Liver (tissue), 9 donors: ENCODE measurements around the gene TIMM13. TPM values are rescaled to one million over a fixed set of nuclear protein-coding genes. Genes with fewer than 3 reads are reported as not detected.

Experiments
- DNase-seq: peaks from one replicate; pipeline ENCODE4 v3.0.0-alpha.2; 2017; ENCODE audit warnings: low spot score
- H3K27ac ChIP-seq, 2 donors: one replicate each; pipeline ENCODE4 v1.7.0; 2013; ENCODE audit warnings: inconsistent platforms in 2 of 2, low read length in 2 of 2, control low read depth in 1 of 2, low read depth in 1 of 2, mild to moderate bottlenecking in 1 of 2
- H3K27me3 ChIP-seq, 4 donors: one replicate each; pipeline versions ENCODE4 v1.6.1 to v1.7.0; 2013; ENCODE audit warnings: low read length in 3 of 4, inconsistent platforms in 1 of 4, mild to moderate bottlenecking in 1 of 4, moderate library complexity in 1 of 4; ENCODE audit not compliant: control insufficient read depth in 4 of 4, insufficient read depth in 4 of 4
- H3K36me3 ChIP-seq, 4 donors: one replicate each; pipeline versions ENCODE4 v1.6.1 to v1.7.0; 2013; ENCODE audit warnings: low read length in 3 of 4, mild to moderate bottlenecking in 3 of 4, low read depth in 1 of 4, moderate library complexity in 1 of 4; ENCODE audit not compliant: control insufficient read depth in 4 of 4, insufficient read depth in 3 of 4
- H3K4me1 ChIP-seq, 4 donors: one replicate each; pipeline versions ENCODE4 v1.6.1 to v1.7.0; 2013; ENCODE audit warnings: low read length in 3 of 4, mild to moderate bottlenecking in 3 of 4, moderate library complexity in 1 of 4; ENCODE audit not compliant: control insufficient read depth in 4 of 4, insufficient read depth in 4 of 4
- H3K4me3 ChIP-seq, 3 donors: one replicate each; pipeline versions ENCODE4 v1.6.1 to v1.7.0; 2013; ENCODE audit warnings: low read length in 3 of 3, control low read depth in 1 of 3, low read depth in 1 of 3, mild to moderate bottlenecking in 1 of 3
- H3K9ac ChIP-seq, 2 donors: one replicate each; pipeline ENCODE4 v1.7.0; 2013; ENCODE audit warnings: low read length in 2 of 2, mild to moderate bottlenecking in 2 of 2, moderate library complexity in 2 of 2, control low read depth in 1 of 2, low read depth in 1 of 2
- H3K9me3 ChIP-seq, 4 donors: one replicate each; pipeline versions ENCODE4 v1.6.1 to v1.7.0; 2013; ENCODE audit warnings: low read length in 3 of 4; ENCODE audit not compliant: control insufficient read depth in 4 of 4
- EGR1 ChIP-seq, 2 donors: IDR thresholded peaks; 2 replicates each; pipeline ENCODE4 v1.6.1; 2016 to 2018; ENCODE audit warnings: antibody characterized with exemption in 2 of 2, low read depth in 2 of 2
- FOXA1 ChIP-seq: IDR thresholded peaks from 2 replicates; pipeline ENCODE4 v1.6.1; 2016; ENCODE audit warnings: antibody characterized with exemption
- FOXA2 ChIP-seq: IDR thresholded peaks from 2 replicates; pipeline ENCODE4 v1.6.1; 2016; ENCODE audit warnings: antibody characterized with exemption
- GABPA ChIP-seq, 2 donors: IDR thresholded peaks in 1 of 2; conservative IDR thresholded peaks in 1 of 2; 2 replicates each; pipeline ENCODE4 v1.6.1; 2016; ENCODE audit warnings: antibody characterized with exemption in 2 of 2, mild to moderate bottlenecking in 1 of 2, moderate library complexity in 1 of 2
- HNF4A ChIP-seq, 2 donors: conservative IDR thresholded peaks; 2 replicates each; pipeline ENCODE4 v1.6.1; 2016; ENCODE audit warnings: antibody characterized with exemption in 2 of 2, mild to moderate bottlenecking in 2 of 2
- HNF4G ChIP-seq: IDR thresholded peaks from 2 replicates; pipeline ENCODE4 v1.6.1; 2016; ENCODE audit warnings: antibody characterized with exemption
- JUND ChIP-seq, 2 donors: IDR thresholded peaks; 2 replicates each; pipeline ENCODE4 v1.6.1; 2016; ENCODE audit warnings: antibody characterized with exemption in 2 of 2
- MAX ChIP-seq: IDR thresholded peaks from 2 replicates; pipeline ENCODE4 v1.6.1; 2016; ENCODE audit warnings: antibody characterized with exemption
- NR2F2 ChIP-seq: IDR thresholded peaks from 2 replicates; pipeline ENCODE4 v1.6.1; 2016; ENCODE audit warnings: antibody characterized with exemption
- RAD21 ChIP-seq, 2 donors: IDR thresholded peaks; 2 replicates each; pipeline ENCODE4 v1.6.1; 2016; ENCODE audit warnings: antibody characterized with exemption in 2 of 2, mild to moderate bottlenecking in 2 of 2
- RXRA ChIP-seq, 2 donors: IDR thresholded peaks; 2 replicates each; pipeline ENCODE4 v1.6.1; 2017 to 2018; ENCODE audit warnings: antibody characterized with exemption in 2 of 2, mild to moderate bottlenecking in 1 of 2
- SP1 ChIP-seq: IDR thresholded peaks from 2 replicates; pipeline ENCODE4 v1.6.1; 2018; ENCODE audit warnings: antibody characterized with exemption, mild to moderate bottlenecking
- YY1 ChIP-seq: IDR thresholded peaks from 2 replicates; pipeline ENCODE4 v1.6.1; 2016; ENCODE audit warnings: antibody characterized with exemption, mild to moderate bottlenecking
- WGBS: extraction: QIAGEN DNeasy Blood & Tissue Kit; methylation state at CpG from one replicate; pipeline ENCODE4 v1.1.7; 2013; 5-methylcytosine and 5-hydroxymethylcytosine counted together
- polyA plus RNA-seq, 2 donors: library from polyadenylated mRNA; stranded (reverse) in 1 of 2; unstranded in 1 of 2; fragments of 200-250 nt in 1 of 2; fragments of >200 nt in 1 of 2; fragmentation: Nextera tagmentation in 1 of 2; extraction: Ambion mirVana in 1 of 2; gene quantifications; one replicate each; pipeline versions ENCODE4 v1.2.1 to v1.2.3, GENCODE V29; 2013 to 2015
- total RNA-seq, 2 donors: library from RNA; depleted of rRNA; stranded (reverse); fragments of >200 nt; gene quantifications; one replicate each; pipeline ENCODE4 v1.2.3, GENCODE V29; 2014
- TF ChIP-seq, protein P1 (sequence below): IDR thresholded peaks from 2 replicates; pipeline ENCODE4 v1.6.1; 2016; ENCODE audit warnings: antibody characterized with exemption
- TF ChIP-seq, protein P2 (sequence below): IDR thresholded peaks from 2 replicates; pipeline ENCODE4 v1.6.1; 2016; ENCODE audit warnings: antibody characterized with exemption, mild to moderate bottlenecking
- TF ChIP-seq, protein P3 (sequence below): fragments of 150-350 bp; IDR thresholded peaks from 2 replicates; pipeline ENCODE4 v1.5.1; 2017; ENCODE audit warnings: improper control_type of control experiment, low read depth, low read length; ENCODE audit not compliant: missing input control
- donor health status: healthy.
- donor health status: healthy.
- donor health status: healthy.
- donor health status: healthy.
- donor health status: healthy.

The TIMM13 gene
- total and polyA plus RNA-seq, 4 donors: 21.6 to 137 (median 43.4) TPM

DNA sequence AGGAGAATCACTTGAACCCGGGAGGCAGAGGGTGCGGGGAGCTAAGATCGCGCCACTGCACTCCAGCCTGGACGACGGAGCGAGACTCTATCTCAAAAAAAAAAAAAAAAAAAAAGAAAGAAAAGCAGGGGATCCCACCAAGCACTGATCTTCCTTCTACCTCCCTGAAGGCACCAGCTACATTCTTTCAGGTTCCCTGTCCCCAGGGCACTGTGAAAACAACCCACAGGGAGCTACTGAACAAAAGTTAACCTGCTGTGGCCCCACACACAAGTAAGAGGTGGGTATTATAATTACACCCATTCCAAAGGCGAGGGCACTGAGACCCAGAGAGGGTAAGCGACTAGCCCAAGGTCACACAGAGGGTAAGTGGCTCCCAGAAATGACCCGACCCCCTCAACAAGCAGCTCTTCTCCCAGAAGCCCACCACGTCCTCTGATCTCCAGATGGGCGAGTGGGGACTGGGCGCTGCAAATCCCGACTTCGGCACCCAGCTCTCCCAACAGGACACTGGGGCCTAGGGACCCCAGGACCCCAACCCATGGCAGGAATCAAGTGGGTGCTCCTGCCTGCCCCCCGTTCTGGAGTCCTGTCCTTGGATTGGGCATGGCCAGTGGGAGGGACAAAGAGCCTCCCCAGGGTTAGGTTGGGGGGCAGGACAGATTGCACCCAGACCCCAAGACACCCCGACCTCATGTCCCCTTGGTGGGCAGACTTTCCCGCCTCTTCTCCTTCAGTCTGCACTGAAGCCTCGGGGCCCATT, 27.0 kb upstream of the TIMM13 start:
- WGBS: 95% methylated on average over 19 of the region's 19 CpGs
- H3K4me3 ChIP-seq: no peak overlapping the region
- H3K9me3 ChIP-seq: no peaks in the 10 kb centered on the region
- no peak overlapping the region for H3K9ac ChIP-seq
- H3K27ac ChIP-seq: no peak overlapping the region
- no peaks in the 10 kb centered on the region for H3K36me3 ChIP-seq
- DNase-seq: no peak
- TF ChIP-seq EGR1 (IDR thresholded peaks at IDR 0.05; ENCODE audit: low read depth in 2 of 2) (no peak), YY1 (no peak), GABPA (IDR thresholded peaks at IDR 0.05 in 1 of 2, conservative IDR thresholded peaks at IDR 0.05 in 1 of 2) (no peak), RAD21 (IDR thresholded peaks at IDR 0.05) (no peak), MAX (no peak)
- no peaks in the 10 kb centered on the region for H3K27me3 ChIP-seq
- H3K4me1 ChIP-seq: peaks cover 5 to 23% (median 17%) of the 10 kb centered on the region in 4 donors

- DNase-seq: no peak
- peaks cover 5 to 23% (median 15%) of the 10 kb centered on the region in 4 donors for H3K4me1 ChIP-seq
- no peak overlapping the region for H3K27ac ChIP-seq
- no peaks in the 10 kb centered on the region for H3K9me3 ChIP-seq
- no peaks in the 10 kb centered on the region for H3K36me3 ChIP-seq
- WGBS: 95% methylated on average over 19 of the region's 19 CpGs
- H3K4me3 ChIP-seq: no peak overlapping the region
- TF ChIP-seq RAD21 (IDR thresholded peaks at IDR 0.05): no peak
- no peak for TF ChIP-seq YY1
- TF ChIP-seq, protein P1, sequence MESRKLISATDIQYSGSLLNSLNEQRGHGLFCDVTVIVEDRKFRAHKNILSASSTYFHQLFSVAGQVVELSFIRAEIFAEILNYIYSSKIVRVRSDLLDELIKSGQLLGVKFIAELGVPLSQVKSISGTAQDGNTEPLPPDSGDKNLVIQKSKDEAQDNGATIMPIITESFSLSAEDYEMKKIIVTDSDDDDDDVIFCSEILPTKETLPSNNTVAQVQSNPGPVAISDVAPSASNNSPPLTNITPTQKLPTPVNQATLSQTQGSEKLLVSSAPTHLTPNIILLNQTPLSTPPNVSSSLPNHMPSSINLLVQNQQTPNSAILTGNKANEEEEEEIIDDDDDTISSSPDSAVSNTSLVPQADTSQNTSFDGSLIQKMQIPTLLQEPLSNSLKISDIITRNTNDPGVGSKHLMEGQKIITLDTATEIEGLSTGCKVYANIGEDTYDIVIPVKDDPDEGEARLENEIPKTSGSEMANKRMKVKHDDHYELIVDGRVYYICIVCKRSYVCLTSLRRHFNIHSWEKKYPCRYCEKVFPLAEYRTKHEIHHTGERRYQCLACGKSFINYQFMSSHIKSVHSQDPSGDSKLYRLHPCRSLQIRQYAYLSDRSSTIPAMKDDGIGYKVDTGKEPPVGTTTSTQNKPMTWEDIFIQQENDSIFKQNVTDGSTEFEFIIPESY: no peak
- no peaks in the 10 kb centered on the region for H3K27me3 ChIP-seq
- H3K9ac ChIP-seq: no peak overlapping the region
These were observed 26.1 kb upstream of the TIMM13 start for GRCh38 chr19:2453431-2454025.

DNA sequence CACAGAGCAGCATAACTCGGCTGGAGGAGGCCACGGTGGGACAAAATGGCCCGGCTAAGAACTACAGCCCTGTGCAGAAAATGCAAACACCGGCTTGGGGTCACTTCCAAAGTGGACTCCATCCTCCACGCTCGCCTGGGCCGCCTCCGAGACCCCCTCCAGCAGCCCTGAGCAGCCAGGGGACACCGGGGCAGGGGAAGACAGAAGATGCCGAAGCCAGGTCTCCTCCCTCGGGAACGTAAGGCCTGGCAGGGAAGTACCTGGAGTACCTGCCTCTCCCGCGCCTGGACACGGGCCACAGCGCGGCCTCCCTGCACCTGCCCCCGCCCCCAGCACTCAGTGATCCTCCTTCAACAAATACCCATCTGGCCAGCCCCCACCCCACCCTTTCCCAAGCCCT, 24.4 kb upstream of the TIMM13 start:
- H3K9ac ChIP-seq: no peak overlapping the region
- 95% methylated on average over 18 of the region's 18 CpGs for WGBS
- H3K4me3 ChIP-seq: no peak overlapping the region
- H3K9me3 ChIP-seq: no peaks in the 10 kb centered on the region
- H3K27me3 ChIP-seq: no peaks in the 10 kb centered on the region
- H3K36me3 ChIP-seq: no peaks in the 10 kb centered on the region
- no peak for DNase-seq
- peaks cover 5 to 12% (median 9%) of the 10 kb centered on the region in 4 donors for H3K4me1 ChIP-seq
- no peak overlapping the region for H3K27ac ChIP-seq
- TF ChIP-seq NR2F2: no peak
- TF ChIP-seq SP1: no peak
- no peak for TF ChIP-seq GABPA (IDR thresholded peaks at IDR 0.05 in 1 of 2, conservative IDR thresholded peaks at IDR 0.05 in 1 of 2)
- TF ChIP-seq, protein P2, sequence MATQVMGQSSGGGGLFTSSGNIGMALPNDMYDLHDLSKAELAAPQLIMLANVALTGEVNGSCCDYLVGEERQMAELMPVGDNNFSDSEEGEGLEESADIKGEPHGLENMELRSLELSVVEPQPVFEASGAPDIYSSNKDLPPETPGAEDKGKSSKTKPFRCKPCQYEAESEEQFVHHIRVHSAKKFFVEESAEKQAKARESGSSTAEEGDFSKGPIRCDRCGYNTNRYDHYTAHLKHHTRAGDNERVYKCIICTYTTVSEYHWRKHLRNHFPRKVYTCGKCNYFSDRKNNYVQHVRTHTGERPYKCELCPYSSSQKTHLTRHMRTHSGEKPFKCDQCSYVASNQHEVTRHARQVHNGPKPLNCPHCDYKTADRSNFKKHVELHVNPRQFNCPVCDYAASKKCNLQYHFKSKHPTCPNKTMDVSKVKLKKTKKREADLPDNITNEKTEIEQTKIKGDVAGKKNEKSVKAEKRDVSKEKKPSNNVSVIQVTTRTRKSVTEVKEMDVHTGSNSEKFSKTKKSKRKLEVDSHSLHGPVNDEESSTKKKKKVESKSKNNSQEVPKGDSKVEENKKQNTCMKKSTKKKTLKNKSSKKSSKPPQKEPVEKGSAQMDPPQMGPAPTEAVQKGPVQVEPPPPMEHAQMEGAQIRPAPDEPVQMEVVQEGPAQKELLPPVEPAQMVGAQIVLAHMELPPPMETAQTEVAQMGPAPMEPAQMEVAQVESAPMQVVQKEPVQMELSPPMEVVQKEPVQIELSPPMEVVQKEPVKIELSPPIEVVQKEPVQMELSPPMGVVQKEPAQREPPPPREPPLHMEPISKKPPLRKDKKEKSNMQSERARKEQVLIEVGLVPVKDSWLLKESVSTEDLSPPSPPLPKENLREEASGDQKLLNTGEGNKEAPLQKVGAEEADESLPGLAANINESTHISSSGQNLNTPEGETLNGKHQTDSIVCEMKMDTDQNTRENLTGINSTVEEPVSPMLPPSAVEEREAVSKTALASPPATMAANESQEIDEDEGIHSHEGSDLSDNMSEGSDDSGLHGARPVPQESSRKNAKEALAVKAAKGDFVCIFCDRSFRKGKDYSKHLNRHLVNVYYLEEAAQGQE: no peak
- TF ChIP-seq, protein P3, sequence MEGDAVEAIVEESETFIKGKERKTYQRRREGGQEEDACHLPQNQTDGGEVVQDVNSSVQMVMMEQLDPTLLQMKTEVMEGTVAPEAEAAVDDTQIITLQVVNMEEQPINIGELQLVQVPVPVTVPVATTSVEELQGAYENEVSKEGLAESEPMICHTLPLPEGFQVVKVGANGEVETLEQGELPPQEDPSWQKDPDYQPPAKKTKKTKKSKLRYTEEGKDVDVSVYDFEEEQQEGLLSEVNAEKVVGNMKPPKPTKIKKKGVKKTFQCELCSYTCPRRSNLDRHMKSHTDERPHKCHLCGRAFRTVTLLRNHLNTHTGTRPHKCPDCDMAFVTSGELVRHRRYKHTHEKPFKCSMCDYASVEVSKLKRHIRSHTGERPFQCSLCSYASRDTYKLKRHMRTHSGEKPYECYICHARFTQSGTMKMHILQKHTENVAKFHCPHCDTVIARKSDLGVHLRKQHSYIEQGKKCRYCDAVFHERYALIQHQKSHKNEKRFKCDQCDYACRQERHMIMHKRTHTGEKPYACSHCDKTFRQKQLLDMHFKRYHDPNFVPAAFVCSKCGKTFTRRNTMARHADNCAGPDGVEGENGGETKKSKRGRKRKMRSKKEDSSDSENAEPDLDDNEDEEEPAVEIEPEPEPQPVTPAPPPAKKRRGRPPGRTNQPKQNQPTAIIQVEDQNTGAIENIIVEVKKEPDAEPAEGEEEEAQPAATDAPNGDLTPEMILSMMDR: no peak
- no peak for TF ChIP-seq RXRA (IDR thresholded peaks at IDR 0.05)
- TF ChIP-seq HNF4G: no peak
- TF ChIP-seq YY1: no peak
- TF ChIP-seq, protein P1: no peak
- no peak for TF ChIP-seq JUND (IDR thresholded peaks at IDR 0.05)
- TF ChIP-seq EGR1 (IDR thresholded peaks at IDR 0.05; ENCODE audit: low read depth in 2 of 2): no peak
- TF ChIP-seq HNF4A (conservative IDR thresholded peaks at IDR 0.05): no peak
- TF ChIP-seq FOXA2: no peak
- TF ChIP-seq RAD21 (IDR thresholded peaks at IDR 0.05): no peak
- TF ChIP-seq FOXA1: no peak
- no peak for TF ChIP-seq MAX
